Stomach (tissue), 9 donors: ENCODE results near the gene EIF4A2. TPM values are rescaled to one million over a fixed set of nuclear protein-coding genes. Genes with fewer than 3 reads are reported as not detected.

Experiments used
- DNase-seq, 2 donors: peaks; one replicate each; pipeline versions ENCODE4 v3.0.0 to v3.0.0-alpha.2; 2013 to 2019
- H3K27ac ChIP-seq, 5 donors: fragments of 200-600 bp in 4 of 5; sonication (generic) in 4 of 5; one replicate each; pipeline ENCODE4 v1.5.1; 2013 to 2019; ENCODE audit warnings: mild to moderate bottlenecking in 1 of 5, moderate library complexity in 1 of 5
- H3K27me3 ChIP-seq, 3 donors: fragments of 200-600 bp; sonication (generic); one replicate each; pipeline ENCODE4 v1.5.1; 2017 to 2019; ENCODE audit warnings: mixed run types in 1 of 3
- H3K36me3 ChIP-seq, 4 donors: fragments of 200-600 bp; sonication (generic); 1 replicate in 3 of 4; 2 replicates in 1 of 4; pipeline ENCODE4 v1.5.1; 2016 to 2019
- H3K4me1 ChIP-seq, 4 donors: fragments of 200-600 bp; sonication (generic); one replicate each; pipeline ENCODE4 v1.5.1; 2016 to 2019
- H3K4me3 ChIP-seq, 4 donors: fragments of 200-600 bp; sonication (generic) in 3 of 4; one replicate each; pipeline ENCODE4 v1.5.1; 2016 to 2019; ENCODE audit warnings: mild to moderate bottlenecking in 1 of 4
- H3K9me3 ChIP-seq, 4 donors: fragments of 200-600 bp; sonication (generic); one replicate each; pipeline ENCODE4 v1.5.1; 2016 to 2019
- CTCF ChIP-seq, 7 experiments: fragments of 450-650 bp in 4 of 7; fragments of 200-600 bp in 3 of 7; sonication (generic) in 3 of 7; IDR thresholded peaks; one replicate each; pipeline ENCODE4 v1.5.1; 2016 to 2019; ENCODE audit warnings: antibody characterized with exemption in 7 of 7, control low read depth in 2 of 7, mild to moderate bottlenecking in 1 of 7
- EP300 ChIP-seq: sonication (generic); formaldehyde crosslinking; IDR thresholded peaks from one replicate; pipeline ENCODE4 v1.6.1; 2017; ENCODE audit warnings: antibody characterized with exemption
- POLR2A ChIP-seq, 4 donors: fragments of 450-650 bp; IDR thresholded peaks; one replicate each; pipeline ENCODE4 v1.6.1; 2016; ENCODE audit warnings: antibody characterized with exemption in 4 of 4, control low read depth in 2 of 4, mild to moderate bottlenecking in 1 of 4, moderate library complexity in 1 of 4
- POLR2AphosphoS5 ChIP-seq, 3 donors: sonication (generic); formaldehyde crosslinking; IDR thresholded peaks; one replicate each; pipeline ENCODE4 v1.6.1; 2016; ENCODE audit warnings: antibody characterized with exemption in 3 of 3
- WGBS, 5 donors: extraction: QIAGEN DNeasy Blood & Tissue Kit in 3 of 5; methylation state at CpG; one replicate each; pipeline versions ENCODE4 v1.1.5 to v1.1.7; 2013 to 2018; 5-methylcytosine and 5-hydroxymethylcytosine counted together
- intact Hi-C: fragments of 100-400 bp; cut with DNase I; formaldehyde crosslinking; loops from one replicate; pipeline ENCODE4 v1.15.1; 2023; ENCODE audit warnings: low total_unique reads
- polyA plus RNA-seq, 3 donors: library from polyadenylated mRNA; stranded (reverse); fragments of 200-250 nt; gene quantifications; one replicate each; pipeline ENCODE4 v1.2.3, GENCODE V29; 2013
- total RNA-seq, 5 donors: library from RNA; depleted of rRNA; stranded (reverse); fragments of >200 nt; gene quantifications; one replicate each; pipeline versions ENCODE4 v1.1.0 to v1.2.3, GENCODE V29; 2014 to 2016
- donor health status: healthy with polysubstance abuse.
- donor health status: Bipolar disorder and iron deficiency.
- donor health status: healthy.

EIF4A2 gene
- total and polyA plus RNA-seq, 8 donors = 165 to 1,058 (median 391) TPM

- H3K36me3 ChIP-seq = no peaks in the 10 kb centered on the region
- no peak overlapping the region for H3K27ac ChIP-seq
- H3K27me3 ChIP-seq = no peaks in the 10 kb centered on the region
- intact Hi-C loops = no loop called here
- 77 to 86% (median 78%) methylated on average over 5 of the region's 5 CpGs for WGBS, 5 donors
- peak in 1 of 2 donors; percentile 40 for DNase-seq
- H3K4me1 ChIP-seq = peaks cover 0 to 15% (median 0%) of the 10 kb centered on the region in 4 donors
- H3K9me3 ChIP-seq = no peaks in the 10 kb centered on the region
- TF ChIP-seq EP300 = no peak
- no peak for TF ChIP-seq CTCF (IDR thresholded peaks at IDR 0.05)
- no peak for TF ChIP-seq POLR2A (IDR thresholded peaks at IDR 0.05)
- no peak for TF ChIP-seq POLR2AphosphoS5 (IDR thresholded peaks at IDR 0.05)
- H3K4me3 ChIP-seq = no peak overlapping the region
Measured at GRCh38 chr3:186754871-186755270, 28.5 kb upstream of the EIF4A2 start.

DNA sequence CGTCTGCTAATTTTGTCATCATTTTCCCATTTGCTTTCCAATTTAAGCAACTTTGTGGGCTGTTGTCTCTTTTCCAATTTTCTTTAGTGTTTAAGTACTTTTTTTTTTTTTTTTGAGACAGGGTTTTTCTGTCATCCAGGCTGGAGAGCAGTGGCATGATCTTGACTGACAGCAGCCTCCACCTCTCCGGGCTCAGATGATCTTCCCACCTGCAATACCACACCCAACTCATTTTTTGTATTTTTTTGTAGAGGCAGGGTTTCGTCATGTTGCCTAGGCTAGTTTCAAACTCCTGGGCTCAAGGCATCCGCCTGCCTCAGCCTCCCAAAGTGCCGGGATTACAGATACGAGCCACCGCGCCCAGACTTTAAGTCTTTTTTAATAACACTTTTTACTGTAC is 26.2 kb upstream of the EIF4A2 start:
- no peak for TF ChIP-seq CTCF (IDR thresholded peaks at IDR 0.05)
- no peak for TF ChIP-seq POLR2A (IDR thresholded peaks at IDR 0.05)
- no peak for TF ChIP-seq EP300
- TF ChIP-seq POLR2AphosphoS5 (IDR thresholded peaks at IDR 0.05) = no peak
- Histone ChIP-seq H3K9me3 (no peaks in the 10 kb centered on the region), H3K27ac (no peak overlapping the region), H3K4me1 (peaks cover 0 to 13% (median 0%) of the 10 kb centered on the region in 4 donors), H3K27me3 (no peaks in the 10 kb centered on the region), H3K4me3 (no peak overlapping the region), H3K36me3 (no peaks in the 10 kb centered on the region)
- 83 to 94% (median 91%) methylated on average over 8 of the region's 8 CpGs for WGBS, 5 donors
- no peak for DNase-seq
- intact Hi-C loops = no loop called here

GRCh38 chr3:186757686-186758220 is 25.6 kb upstream of the EIF4A2 start:
- Histone ChIP-seq H3K9me3 (no peaks in the 10 kb centered on the region), H3K27ac (no peak overlapping the region), H3K4me1 (peaks cover 0 to 7% (median 0%) of the 10 kb centered on the region in 4 donors), H3K27me3 (no peaks in the 10 kb centered on the region), H3K36me3 (no peaks in the 10 kb centered on the region), H3K4me3 (no peak overlapping the region)
- intact Hi-C loops = no loop called here
- WGBS, 5 donors = 60 to 81% (median 74%) methylated on average over 8 of the region's 8 CpGs
- no peak for DNase-seq
- TF ChIP-seq EP300 (no peak), CTCF (IDR thresholded peaks at IDR 0.05) (no peak), POLR2A (IDR thresholded peaks at IDR 0.05) (no peak), POLR2AphosphoS5 (IDR thresholded peaks at IDR 0.05) (no peak)

DNA sequence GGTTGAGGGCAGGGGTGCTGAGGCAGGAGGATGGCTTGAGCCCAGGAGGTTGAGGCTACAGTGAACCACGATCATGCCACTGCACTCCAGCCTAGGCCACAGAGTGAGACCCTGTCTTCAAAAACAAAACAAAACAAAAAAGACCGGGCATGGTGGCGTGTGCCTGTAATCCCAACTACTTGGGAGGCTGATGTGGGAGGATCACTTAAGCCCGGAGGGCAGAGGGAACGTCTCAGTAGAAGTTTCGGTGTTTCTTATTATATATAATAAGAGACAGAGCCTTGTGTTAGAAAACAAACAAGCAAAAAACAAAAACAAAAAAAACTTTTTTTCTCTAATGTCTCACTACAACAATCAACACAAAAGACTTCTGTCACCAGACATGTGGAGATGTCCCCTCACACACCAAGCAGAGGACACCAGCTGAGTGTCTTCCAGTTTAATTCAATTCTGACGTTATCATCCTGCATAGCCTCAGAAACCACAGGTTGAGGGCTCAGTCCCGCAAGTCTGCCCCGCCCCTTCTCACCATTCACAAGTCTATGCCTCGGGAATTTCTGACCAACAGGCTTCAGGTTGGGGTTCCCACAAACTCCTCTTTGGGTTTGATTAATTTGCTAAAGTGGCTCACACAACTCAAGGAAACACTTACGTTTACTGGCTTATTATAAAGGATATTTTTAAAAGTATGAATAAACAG is 24.0 kb upstream of the EIF4A2 start:
- Histone ChIP-seq H3K9me3 (no peaks in the 10 kb centered on the region), H3K27ac (no peak overlapping the region), H3K27me3 (no peaks in the 10 kb centered on the region), H3K4me1 (no peaks in the 10 kb centered on the region), H3K4me3 (no peak overlapping the region), H3K36me3 (no peaks in the 10 kb centered on the region)
- DNase-seq = no peak
- intact Hi-C loops = no loop called here
- TF ChIP-seq CTCF (IDR thresholded peaks at IDR 0.05) = no peak
- TF ChIP-seq POLR2A (IDR thresholded peaks at IDR 0.05) = no peak
- TF ChIP-seq EP300 = no peak
- TF ChIP-seq POLR2AphosphoS5 (IDR thresholded peaks at IDR 0.05) = no peak
- 69 to 79% (median 75%) methylated on average over 11 of the region's 11 CpGs for WGBS, 5 donors
